OCI-LY1 (cell line): ENCODE data around the gene SCN4B.
"Not testable (repeated sequence)": the region's sequence is repeated elsewhere in the genome, so short reads cannot be mapped to it uniquely, and the experiment has no call there.

Experiments
- H2AFZ ChIP-seq: fragments of 200-600 bp; sonication (generic), shearing (Covaris generic); 2 replicates; pipeline ENCODE4 v1.6.0; 2014; ENCODE audit warnings: antibody characterized with exemption, mild to moderate bottlenecking, low read length
- H3F3A ChIP-seq: fragments of 200-600 bp; sonication (generic), shearing (Covaris generic); 2 replicates; pipeline ENCODE4 v1.6.0; 2014; ENCODE audit warnings: mild to moderate bottlenecking, antibody characterized with exemption, low read length, moderate library complexity; ENCODE audit not compliant: insufficient read depth
- H3K27ac ChIP-seq: fragments of 200-600 bp; sonication (generic); 2 replicates; pipeline ENCODE4 v1.5.1; 2014; ENCODE audit warnings: low read length, mixed run types, mild to moderate bottlenecking, low read depth; ENCODE audit not compliant: poor library complexity, severe bottlenecking
- H3K27me3 ChIP-seq: fragments of 200-600 bp; sonication (generic); 2 replicates; pipeline ENCODE4 v1.6.0; 2014; ENCODE audit warnings: antibody characterized with exemption, mild to moderate bottlenecking, low read length, moderate library complexity; ENCODE audit not compliant: insufficient read depth
- H3K36me3 ChIP-seq: fragments of 200-600 bp; sonication (generic); 2 replicates; pipeline ENCODE4 v1.6.1; 2014; ENCODE audit warnings: mild to moderate bottlenecking, antibody characterized with exemption, low read length, moderate library complexity, mixed read lengths; ENCODE audit not compliant: insufficient read depth
- H3K4me1 ChIP-seq: fragments of 200-600 bp; sonication (generic); 2 replicates; pipeline ENCODE4 v1.5.1; 2014; ENCODE audit warnings: mild to moderate bottlenecking, low read length, moderate library complexity; ENCODE audit not compliant: insufficient read depth, severe bottlenecking
- H3K4me2 ChIP-seq: fragments of 200-600 bp; sonication (generic), shearing (Covaris generic); 2 replicates; pipeline ENCODE4 v1.6.1; 2014; ENCODE audit warnings: low read length
- H3K4me3 ChIP-seq: fragments of 200-600 bp; sonication (generic); 2 replicates; pipeline ENCODE4 v1.5.1; 2014; ENCODE audit warnings: low read length, low read depth, mild to moderate bottlenecking, mixed read lengths; ENCODE audit not compliant: poor library complexity, severe bottlenecking
- H3K79me2 ChIP-seq: fragments of 200-600 bp; shearing (Covaris generic); 2 replicates; pipeline ENCODE4 v1.6.1; 2016; ENCODE audit warnings: mixed run types, low read length, mixed read lengths; ENCODE audit not compliant: insufficient read depth
- H3K9ac ChIP-seq: fragments of 200-600 bp; sonication (generic), shearing (Covaris generic); 2 replicates; pipeline ENCODE4 v1.6.1; 2014; ENCODE audit warnings: mild to moderate bottlenecking, low read length, mixed read lengths
- H3K9me2 ChIP-seq: fragments of 200-600 bp; sonication (generic), shearing (Covaris generic); 2 replicates; pipeline ENCODE4 v1.6.1; 2014; ENCODE audit warnings: low read depth, mild to moderate bottlenecking, low read length, mixed read lengths
- H3K9me3 ChIP-seq: fragments of 200-600 bp; shearing (Covaris generic); 2 replicates; pipeline ENCODE4 v1.6.1; 2014; ENCODE audit warnings: low read length, mixed read lengths
- H4K20me1 ChIP-seq: fragments of 200-600 bp; sonication (generic), shearing (Covaris generic); 2 replicates; pipeline ENCODE4 v1.6.0; 2016; ENCODE audit warnings: mild to moderate bottlenecking, low read length; ENCODE audit not compliant: insufficient read depth
- EZH2 ChIP-seq: fragments of 200-600 bp; sonication (generic), shearing (Covaris generic); IDR thresholded peaks from 2 replicates; pipeline ENCODE4 v1.8.0; 2017; ENCODE audit warnings: borderline replicate concordance, mixed run types, mild to moderate bottlenecking, antibody characterized with exemption, low read length, moderate library complexity, mixed read lengths
- TF ChIP-seq, protein P1 (sequence below): fragments of 200-600 bp; sonication (generic), shearing (Covaris generic); IDR thresholded peaks from 2 replicates; pipeline ENCODE4 v1.5.1; 2017; ENCODE audit warnings: mild to moderate bottlenecking, antibody characterized with exemption, low read length, moderate library complexity, mixed read lengths

Gene SCN4B

DNA sequence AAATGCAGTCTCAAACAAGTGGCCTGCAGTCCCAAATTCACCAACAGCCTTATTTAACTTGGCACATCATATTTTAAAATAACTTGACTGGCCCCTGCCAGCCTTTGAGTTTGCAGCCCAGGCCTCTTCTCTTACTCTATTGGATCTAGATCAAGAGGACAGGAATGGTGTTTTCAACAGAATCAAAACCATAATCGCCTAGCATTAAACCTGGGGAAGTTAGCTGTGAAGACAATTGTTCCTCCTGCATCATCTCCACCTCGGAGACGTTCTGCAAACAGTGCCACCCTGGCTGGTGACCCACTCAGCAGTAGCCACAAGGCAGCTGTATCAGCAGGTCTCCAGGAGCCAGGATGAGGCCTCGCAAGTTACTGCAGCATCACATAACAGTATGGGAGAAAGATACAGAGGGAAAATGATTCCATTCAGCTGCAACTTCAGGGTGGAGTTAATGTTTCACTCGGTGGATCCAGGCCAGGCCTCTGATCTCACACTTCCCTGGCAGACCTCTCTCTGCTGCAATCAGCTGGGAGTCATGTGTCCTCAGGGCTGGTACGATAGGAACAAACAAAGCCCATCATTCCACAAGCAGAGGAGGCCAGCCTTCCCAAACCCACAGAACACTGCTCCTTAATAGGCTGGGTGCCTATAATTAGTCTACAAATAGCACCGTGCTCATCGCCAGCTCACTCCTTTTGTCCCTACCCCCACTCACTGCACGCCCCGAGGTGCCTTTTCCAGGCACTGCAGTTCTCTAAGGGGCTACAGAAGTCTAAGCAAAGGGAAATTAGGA, 42.4 kb upstream of the SCN4B start:
- H3K36me3 ChIP-seq: no peaks in the 10 kb centered on the region; the same call in 1 of the 2 replicates
- no peaks in the 10 kb centered on the region for H3K27me3 ChIP-seq
- no peaks in the 10 kb centered on the region for H3K79me2 ChIP-seq
- H3K9ac ChIP-seq: no peak overlapping the region
- no peak overlapping the region for H3K4me2 ChIP-seq
- TF ChIP-seq, protein P1, sequence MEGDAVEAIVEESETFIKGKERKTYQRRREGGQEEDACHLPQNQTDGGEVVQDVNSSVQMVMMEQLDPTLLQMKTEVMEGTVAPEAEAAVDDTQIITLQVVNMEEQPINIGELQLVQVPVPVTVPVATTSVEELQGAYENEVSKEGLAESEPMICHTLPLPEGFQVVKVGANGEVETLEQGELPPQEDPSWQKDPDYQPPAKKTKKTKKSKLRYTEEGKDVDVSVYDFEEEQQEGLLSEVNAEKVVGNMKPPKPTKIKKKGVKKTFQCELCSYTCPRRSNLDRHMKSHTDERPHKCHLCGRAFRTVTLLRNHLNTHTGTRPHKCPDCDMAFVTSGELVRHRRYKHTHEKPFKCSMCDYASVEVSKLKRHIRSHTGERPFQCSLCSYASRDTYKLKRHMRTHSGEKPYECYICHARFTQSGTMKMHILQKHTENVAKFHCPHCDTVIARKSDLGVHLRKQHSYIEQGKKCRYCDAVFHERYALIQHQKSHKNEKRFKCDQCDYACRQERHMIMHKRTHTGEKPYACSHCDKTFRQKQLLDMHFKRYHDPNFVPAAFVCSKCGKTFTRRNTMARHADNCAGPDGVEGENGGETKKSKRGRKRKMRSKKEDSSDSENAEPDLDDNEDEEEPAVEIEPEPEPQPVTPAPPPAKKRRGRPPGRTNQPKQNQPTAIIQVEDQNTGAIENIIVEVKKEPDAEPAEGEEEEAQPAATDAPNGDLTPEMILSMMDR: no peak
- TF ChIP-seq EZH2: no peak
- no peaks in the 10 kb centered on the region for H3K9me3 ChIP-seq
- H3K9me2 ChIP-seq: no peaks in the 10 kb centered on the region
- H3K27ac ChIP-seq: no peak overlapping the region
- H3F3A ChIP-seq: no peaks in the 10 kb centered on the region
- no peak overlapping the region for H2AFZ ChIP-seq
- H3K4me1 ChIP-seq: peaks cover 8% of the 10 kb centered on the region
- H4K20me1 ChIP-seq: no peaks in the 10 kb centered on the region
- H3K4me3 ChIP-seq: no peak overlapping the region

DNA sequence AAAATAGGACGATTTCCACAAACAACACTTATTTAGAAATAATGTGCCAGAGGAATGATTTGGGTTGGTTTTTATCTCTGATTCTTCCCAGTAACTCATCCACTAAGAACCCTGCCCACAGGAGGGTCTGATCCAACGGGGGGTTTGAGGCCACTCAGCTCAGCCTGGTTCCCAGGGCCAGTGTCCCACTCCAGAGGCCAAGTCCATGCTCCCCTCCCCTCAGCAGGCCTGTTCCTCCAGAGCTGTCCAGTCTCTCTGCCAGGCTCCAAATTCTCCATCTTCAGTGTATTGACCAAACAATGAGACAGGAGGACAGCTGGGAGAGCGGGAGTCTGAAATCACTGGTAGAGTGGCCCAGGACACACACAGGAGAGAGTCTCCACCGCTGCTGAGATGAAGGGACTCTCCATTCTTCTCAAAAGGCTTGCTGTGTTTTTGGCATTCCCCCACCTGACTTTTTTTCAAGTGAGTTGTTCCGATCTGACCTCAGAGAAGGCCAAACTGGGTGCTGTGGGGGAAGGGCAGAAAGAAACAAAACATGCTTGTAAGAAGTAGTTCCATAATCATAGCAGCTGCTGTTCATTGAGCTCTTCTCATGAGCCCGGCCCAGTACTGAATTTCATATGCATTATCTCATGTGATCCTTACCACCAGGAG, 41.4 kb upstream of the SCN4B start:
- no peak overlapping the region for H3K27ac ChIP-seq
- no peaks in the 10 kb centered on the region for H3K79me2 ChIP-seq
- H3K9ac ChIP-seq: no peak overlapping the region
- H3K4me3 ChIP-seq: no peak overlapping the region
- H3K4me2 ChIP-seq: no peak overlapping the region
- no peaks in the 10 kb centered on the region for H3K9me2 ChIP-seq
- no peaks in the 10 kb centered on the region for H3K27me3 ChIP-seq
- no peaks in the 10 kb centered on the region for H3K9me3 ChIP-seq
- no peaks in the 10 kb centered on the region for H4K20me1 ChIP-seq
- no peaks in the 10 kb centered on the region for H3F3A ChIP-seq
- H2AFZ ChIP-seq: no peak overlapping the region
- TF ChIP-seq EZH2: no peak
- TF ChIP-seq, protein P1: no peak
- H3K36me3 ChIP-seq: no peaks in the 10 kb centered on the region; the same call in 1 of the 2 replicates
- H3K4me1 ChIP-seq: peaks cover 8% of the 10 kb centered on the region

DNA sequence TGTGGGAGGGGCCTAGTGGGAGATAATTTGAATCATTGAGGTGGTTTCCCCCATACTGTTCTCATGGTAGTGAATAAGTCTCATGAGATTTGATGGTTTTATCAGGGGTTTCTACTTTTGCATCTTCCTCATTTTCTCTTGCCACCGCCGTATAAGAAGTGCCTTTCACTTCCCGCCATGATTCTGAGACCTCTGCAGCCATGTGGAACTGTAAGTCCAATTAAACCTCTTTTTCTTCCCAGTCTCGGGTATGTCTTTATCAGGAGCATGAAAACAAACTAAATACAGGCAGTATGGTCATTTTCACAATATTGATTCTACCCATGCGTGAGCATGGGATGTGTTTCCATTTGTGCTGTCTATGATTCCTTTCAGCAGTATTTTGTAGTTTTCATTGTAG, 40.2 kb upstream of the SCN4B start:
- not testable (repeated sequence) for H3K79me2 ChIP-seq, H3K27me3 ChIP-seq, H2AFZ ChIP-seq, H3K4me2 ChIP-seq, H3F3A ChIP-seq, H3K4me1 ChIP-seq, H4K20me1 ChIP-seq, H3K36me3 ChIP-seq, H3K9me3 ChIP-seq, H3K4me3 ChIP-seq, H3K27ac ChIP-seq, H3K9me2 ChIP-seq, H3K9ac ChIP-seq

DNA sequence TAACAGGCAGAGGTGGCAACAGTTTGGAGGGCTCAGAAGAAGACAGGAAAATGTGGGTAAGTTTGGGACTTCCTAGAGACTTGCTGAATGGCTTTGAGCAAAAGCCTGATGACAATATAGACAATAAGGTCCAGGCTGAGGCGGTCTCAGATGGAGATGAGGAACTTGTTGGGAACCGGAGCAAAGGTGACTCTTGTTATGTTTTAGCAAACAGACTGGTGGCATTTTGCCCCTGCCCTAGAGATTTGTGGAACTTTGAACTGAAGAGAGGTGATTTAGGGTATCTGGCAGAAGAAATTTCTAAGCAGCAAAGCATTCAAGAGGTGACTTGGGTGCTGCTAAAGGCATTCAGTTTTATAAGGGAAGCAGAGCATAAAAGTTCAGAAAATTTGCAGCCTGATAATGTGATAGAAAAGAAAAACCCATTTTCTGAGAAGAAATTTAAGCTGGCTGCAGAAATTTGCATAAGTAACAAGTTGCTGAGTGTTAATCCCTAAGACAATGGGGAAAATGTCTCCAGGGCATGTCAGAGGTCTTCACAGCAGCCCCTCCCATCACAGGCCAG, 38.4 kb upstream of the SCN4B start:
- not testable (repeated sequence) for H3K79me2 ChIP-seq, H3K4me3 ChIP-seq, H3K4me2 ChIP-seq, H3K9me3 ChIP-seq, H3K9me2 ChIP-seq, H3K4me1 ChIP-seq, H3K27me3 ChIP-seq, H3K9ac ChIP-seq, H2AFZ ChIP-seq, H3K36me3 ChIP-seq, H3K27ac ChIP-seq, H4K20me1 ChIP-seq, H3F3A ChIP-seq
